PC-3 (cell line): ENCODE data around the gene CD44.

Experiments used
- EZH2 ChIP-seq: fragments of 300-600 bp; sonication (generic); IDR thresholded peaks from one replicate; pipeline ENCODE4 v1.6.1; 2017; ENCODE audit warnings: antibody characterized with exemption, mild to moderate bottlenecking, low read length; ENCODE audit not compliant: unreplicated experiment
- TF ChIP-seq, protein P1 (sequence below): fragments of 300-600 bp; sonication (generic); conservative IDR thresholded peaks from 2 replicates; pipeline ENCODE4 v1.5.1; 2017; ENCODE audit warnings: antibody characterized with exemption, low read depth, mild to moderate bottlenecking, low read length

- TF ChIP-seq, protein P1, sequence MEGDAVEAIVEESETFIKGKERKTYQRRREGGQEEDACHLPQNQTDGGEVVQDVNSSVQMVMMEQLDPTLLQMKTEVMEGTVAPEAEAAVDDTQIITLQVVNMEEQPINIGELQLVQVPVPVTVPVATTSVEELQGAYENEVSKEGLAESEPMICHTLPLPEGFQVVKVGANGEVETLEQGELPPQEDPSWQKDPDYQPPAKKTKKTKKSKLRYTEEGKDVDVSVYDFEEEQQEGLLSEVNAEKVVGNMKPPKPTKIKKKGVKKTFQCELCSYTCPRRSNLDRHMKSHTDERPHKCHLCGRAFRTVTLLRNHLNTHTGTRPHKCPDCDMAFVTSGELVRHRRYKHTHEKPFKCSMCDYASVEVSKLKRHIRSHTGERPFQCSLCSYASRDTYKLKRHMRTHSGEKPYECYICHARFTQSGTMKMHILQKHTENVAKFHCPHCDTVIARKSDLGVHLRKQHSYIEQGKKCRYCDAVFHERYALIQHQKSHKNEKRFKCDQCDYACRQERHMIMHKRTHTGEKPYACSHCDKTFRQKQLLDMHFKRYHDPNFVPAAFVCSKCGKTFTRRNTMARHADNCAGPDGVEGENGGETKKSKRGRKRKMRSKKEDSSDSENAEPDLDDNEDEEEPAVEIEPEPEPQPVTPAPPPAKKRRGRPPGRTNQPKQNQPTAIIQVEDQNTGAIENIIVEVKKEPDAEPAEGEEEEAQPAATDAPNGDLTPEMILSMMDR: no peak
- TF ChIP-seq EZH2: no peak
Observed at GRCh38 chr11:35142481-35143075, 3.6 kb downstream of the CD44 start.
